NCI-H1930 (cell line): Measurements from ENCODE around the gene SDK1.
A peak's percentile ranks its signal among the peaks of the same experiment; 100 is the strongest.
"Not testable (repeated sequence)": the region's sequence is repeated elsewhere in the genome, so short reads cannot be mapped to it uniquely, and the experiment has no call there.

Experiments used
- DNase-seq, 2 experiments: peaks; one replicate each; lab custom pipeline; 2025; lab: John Stamatoyannopoulos, UW

The SDK1 gene

DNA sequence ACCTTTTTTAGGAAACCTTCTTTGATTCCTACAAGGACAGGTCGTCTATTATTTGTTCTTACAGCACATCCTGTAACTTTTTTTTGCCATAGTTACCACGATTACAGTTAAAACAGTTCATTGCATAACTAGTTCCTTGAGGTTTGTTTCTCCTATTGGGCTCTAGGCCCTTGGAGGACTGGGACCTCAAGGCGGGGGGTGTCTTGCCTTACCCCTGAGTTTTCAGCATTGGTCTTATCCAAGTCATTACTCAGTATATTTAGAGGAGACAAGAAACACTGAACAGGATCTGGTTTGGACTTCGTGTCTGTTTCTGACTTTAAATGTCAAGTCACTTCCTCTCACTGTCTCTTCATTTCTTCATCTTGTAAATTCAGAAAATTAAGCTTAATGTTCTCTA, 369.8 kb downstream of the SDK1 start:
- DNase-seq = no peak

DNA sequence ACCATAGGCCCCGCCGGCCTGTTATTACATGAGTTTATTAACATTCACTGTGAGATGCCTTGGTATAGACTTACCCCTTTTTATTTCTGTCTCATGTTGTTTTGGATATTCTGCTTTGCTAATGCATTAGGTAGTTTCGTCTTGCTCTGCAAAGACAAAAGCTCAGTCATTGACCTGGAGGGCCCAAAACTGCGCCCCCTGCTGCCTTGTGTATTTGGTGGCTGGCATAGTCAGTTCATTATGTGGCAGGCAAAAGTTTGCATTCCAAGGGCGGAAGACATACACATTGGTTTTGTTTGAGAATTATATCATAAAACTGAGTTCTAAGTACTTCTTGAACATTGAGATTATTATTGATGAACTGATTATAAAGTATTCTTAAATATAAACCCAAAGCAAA, 372.5 kb downstream of the SDK1 start:
- DNase-seq = peak in 1 of 2 experiments; percentile 3

DNA sequence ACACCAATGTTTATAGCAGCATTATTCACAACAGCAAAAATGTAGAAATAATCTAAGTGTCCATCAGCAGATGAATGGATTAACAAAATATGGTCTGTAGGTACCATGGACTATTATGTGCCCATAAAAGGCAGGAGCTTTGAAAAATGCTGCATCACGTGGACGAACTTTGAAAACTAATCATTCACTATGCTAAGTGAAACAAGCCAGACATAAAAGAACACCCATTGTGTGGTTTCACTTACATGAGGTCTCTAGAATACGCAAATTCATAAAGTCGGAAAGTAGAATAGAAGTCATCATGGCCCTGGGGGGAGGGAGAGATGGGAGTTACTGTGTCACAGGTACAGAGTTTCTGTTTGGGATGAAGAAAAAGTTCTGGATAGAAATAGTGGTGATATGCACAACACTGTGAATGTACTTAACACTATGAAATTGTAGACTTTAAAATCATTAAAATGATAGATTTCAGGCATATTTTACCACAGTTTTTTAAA, 377.3 kb downstream of the SDK1 start:
- DNase-seq = no peak

DNA sequence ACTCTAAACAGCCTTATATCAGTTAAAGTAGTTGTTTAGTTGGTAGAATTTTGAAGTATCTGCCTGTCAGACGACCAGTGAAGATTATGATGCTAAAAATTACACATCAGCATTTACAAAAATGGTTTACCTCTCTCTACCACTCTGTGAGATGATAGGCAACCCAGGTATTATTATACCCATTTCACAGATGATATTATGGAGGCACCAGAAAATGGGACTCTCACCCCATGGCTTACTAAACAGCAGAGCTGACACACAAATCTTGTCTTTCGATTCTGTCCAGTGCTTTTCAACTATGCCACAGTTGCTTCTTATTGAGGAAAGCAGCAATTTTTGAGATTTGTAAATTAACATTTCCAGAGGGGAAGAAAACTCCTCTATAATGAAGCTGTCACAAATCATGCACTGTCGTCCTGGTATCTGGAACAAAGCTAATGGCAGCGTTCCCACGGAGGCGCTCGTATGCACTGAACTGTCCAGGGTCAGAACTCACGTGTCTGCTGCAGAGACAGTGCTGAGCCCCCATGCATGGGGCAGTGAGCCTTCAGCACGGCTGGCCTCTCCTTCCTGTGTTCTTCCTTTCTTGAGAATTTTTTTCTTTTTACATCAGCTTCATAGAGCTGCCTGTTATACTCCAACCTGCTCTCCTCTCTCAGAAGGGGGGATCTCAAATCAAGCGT, 381.1 kb downstream of the SDK1 start:
- no peak for DNase-seq

DNA sequence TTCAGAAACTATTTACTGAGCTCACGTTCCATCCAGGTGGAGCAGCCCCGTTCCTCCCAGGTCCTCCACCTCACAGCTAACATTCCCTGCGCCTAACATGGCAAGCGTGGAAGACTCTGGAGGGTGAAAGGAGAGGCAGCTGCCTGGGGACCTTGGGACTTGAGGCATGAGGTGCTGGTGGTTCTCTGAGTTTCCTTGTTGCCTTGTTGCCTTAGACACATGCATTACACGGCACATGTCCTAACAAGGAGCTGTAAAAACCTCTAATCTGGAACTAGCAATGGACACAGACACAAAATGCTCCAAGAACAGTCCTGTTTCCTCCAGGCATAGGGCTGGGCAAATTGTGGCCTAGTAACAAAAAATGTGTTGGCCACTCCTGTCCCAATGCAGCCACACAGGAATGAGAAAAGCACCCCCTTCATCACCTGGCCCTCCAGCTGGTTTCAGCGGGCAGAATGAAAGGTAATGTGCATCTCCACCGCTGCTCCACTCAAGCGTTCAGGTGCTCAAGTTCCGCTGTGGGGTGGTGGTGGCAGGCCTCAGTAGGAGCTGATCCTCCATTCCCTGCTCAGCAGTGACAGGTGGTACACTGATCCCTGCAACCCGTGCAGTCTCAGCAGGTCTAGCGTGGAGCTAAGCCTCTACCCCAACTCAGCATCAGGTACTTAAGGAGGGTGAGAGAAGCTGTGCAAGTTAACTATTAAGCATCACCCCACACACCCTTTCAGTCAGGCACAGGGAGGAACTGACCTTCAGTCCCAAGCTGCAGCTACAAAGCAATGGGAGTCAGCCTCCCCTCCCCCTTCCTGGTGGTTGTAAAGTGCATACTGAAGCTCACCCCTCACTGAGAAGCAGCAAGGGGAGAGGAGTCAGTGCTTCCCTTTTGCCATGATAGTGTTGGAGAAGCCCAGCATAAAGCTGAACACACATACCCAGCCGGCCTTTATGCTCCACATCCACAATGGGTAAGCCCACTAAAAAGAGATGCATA, 382.8 kb downstream of the SDK1 start:
- no peak for DNase-seq

DNA sequence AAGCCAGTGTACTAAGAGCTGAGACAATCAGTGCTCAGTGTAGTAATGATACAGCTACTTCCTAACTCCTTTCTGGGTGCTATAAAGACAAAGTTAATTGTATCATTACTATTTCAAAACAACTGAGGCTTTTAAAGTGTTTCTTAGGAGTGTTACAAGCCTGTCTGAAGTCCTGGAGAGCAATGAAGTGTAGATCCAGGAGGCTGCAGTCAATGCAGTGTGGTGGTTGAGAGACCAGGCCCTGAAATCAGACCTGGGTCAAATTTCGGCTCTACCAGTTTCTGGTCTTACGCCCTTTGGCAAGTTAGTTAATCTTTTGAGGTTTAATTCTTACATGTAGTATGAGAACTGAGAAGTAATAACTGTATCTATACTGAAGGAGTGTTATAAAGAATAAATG, 387.0 kb downstream of the SDK1 start:
- no peak for DNase-seq

DNA sequence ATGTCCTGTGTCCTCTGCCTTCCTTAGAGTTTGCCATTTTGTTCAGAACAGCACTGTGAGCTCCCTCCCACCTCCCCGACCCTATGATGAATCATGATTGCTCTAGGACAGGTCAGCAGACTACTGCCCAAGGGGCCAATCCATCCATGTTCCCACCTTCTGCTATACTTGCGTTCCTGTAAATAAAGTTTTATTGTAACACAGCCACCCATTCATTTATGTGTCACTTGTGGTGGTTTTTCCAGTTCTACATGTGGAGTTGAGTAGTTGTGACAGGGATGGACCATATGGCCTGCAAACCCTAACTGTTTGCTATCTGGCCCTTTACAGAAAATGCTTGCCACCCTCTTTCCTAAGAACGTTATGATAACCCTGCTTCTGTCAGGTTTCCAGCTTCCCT, 387.8 kb downstream of the SDK1 start:
- DNase-seq = no peak

DNA sequence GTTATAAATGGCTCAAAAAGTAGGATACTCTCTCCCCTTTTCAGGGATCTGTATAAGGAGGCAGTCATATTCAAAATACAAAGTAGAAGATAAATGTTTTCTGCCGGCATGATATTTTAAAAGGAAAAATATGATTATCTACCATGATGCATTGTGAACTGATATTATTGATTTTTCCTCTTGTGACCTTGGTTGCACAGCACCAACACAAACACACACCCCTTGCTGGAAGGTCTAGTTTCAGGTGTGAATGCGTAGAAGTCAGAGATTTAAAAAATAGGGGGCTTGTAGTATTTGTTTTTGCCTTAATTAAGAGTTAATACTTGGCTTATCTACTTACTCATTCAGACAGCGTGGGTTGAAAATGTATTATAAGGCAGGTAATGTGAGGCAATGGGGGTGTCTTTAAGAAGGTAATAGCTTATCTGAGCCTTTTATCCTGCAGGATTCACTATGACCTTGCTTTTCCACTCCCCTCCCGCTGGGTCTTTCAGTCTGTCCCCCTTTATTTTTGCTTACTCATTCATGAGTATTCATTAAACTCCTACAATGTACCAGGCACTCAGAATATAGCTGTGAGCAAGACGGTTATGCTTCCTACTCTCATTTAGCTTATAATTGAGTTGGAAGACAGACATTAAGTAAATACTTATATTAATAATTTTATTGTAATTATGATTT, 390.6 kb downstream of the SDK1 start:
- no peak for DNase-seq

DNA sequence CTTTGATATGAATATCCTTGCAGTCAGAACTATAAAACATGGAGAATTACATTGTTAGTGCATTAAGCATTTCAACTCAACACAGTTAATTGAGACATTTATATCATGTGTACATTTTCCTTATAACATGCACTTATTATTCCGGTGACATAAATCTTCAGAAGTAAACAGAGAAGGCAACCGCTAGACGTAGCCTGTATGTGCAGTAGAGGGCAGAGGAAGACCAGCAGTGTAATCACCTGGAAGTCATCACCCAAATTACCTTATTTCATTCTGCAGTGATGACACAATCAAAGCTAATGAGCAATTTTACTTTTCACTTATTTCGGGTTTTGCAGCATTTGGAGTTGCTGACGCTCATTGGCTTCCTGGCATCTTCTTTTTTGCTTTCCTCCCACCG, 394.6 kb downstream of the SDK1 start:
- DNase-seq = no peak

DNA sequence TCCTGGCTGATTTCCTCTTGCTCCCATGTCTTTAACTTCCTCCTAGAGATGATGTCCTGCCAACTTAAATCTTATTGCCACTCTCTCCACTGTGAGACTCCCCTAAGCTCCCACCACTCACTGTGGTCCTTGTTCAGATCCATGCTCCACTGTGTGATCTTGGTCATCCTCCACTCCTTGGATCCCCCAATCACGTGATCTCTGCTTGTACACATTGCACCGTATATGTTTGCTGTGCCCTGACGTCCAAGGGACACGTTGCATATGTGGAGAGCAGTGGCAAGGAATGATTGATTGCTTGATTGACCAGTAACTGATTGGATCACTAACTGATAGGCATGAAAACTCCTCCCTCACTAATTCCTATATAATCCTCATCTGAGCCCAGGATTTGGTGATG, 395.1 kb downstream of the SDK1 start:
- DNase-seq = no peak

DNA sequence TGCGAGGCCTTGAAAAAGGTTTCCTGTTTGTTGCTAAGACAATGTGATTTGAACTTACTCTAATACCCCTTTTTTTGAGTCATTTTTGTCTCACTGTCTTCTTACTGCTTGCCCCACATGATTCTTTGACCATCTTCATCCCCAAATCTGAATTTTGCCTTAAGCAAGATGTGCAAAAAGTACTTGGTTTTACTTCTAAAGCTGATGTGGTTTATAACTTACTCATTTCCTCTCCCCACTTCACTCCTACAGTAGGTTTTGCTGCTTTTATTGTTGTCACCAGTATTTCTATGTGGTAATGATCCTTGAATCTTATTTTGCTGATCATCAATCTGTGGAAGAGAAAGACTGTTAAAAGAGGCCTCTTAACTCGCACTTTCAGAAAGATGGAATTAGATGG, 396.4 kb downstream of the SDK1 start:
- DNase-seq = no peak

DNA sequence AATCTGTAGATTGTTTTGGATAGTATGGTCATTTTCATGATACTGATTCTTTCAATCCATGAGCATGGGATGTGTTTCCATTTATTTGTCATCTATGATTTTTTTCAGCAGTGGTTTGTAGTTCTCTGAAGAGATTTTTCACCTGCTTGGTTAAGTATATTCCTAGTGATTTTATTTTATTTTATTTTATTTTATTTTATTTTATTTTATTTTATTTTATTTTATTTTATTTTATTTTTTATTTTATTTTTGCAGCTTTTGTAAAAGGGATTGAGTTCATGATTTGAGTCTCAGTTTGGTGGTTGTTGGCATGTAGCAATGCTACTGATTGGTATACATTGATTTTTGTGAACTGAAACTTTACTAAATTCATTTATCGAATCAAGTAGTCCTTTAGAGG, 404.2 kb downstream of the SDK1 start:
- no peak for DNase-seq

DNA sequence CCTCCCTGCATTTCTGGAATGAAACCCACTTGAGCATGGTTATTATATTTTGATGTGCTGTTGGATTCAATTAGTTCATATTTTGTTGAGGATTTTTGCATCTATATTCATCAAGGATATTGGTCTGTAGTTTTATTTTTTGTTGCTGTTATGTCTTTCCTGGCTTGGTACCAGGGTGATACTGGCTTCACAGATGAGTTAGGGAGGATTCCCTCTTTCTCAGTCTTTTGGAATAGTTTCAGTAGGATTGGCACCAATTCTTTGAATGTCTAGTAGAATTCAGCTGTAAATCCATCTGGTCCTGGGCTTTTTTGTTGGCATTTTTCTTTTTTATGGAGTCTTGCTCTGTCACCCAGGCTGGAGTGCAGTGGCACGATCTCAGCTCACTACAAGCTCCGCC, 405.0 kb downstream of the SDK1 start:
- not testable (repeated sequence) for DNase-seq

DNA sequence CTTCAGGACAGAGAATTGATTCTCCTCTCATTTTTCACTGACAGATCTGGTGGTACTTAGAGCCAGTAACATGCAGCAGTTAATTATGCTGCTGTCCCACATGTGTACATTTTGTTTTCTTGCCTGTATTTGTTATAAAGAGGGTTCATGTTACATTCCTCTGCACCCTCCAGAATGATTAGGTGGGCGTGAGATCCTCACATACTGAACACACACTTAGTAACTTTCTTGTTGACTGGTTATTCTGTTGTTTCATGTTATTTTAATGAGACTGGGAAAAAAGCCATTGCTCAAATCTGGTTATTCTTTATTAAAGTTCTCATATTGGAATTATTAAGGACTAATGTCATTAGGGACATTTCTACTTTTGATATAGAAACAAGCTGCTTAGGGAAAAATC, 409.1 kb downstream of the SDK1 start:
- DNase-seq = no peak

DNA sequence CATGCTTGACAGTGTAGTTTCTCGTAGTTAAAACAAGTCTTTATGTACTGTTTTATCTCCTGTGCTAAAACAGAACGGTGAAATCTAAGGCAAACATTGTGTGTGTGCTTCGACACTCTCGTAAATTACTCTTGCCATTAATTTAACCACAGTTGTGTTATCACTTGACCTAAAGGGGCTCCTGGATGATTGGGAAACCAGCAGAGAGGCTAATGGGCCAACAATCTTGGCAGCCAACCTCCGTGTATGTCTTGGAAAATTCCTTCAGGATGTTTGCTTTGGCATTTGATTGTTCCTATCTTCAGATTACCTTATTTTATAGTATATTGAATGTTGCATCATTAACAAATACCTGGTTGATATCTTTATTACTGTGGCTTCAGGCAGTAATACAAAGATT, 409.5 kb downstream of the SDK1 start:
- no peak for DNase-seq

DNA sequence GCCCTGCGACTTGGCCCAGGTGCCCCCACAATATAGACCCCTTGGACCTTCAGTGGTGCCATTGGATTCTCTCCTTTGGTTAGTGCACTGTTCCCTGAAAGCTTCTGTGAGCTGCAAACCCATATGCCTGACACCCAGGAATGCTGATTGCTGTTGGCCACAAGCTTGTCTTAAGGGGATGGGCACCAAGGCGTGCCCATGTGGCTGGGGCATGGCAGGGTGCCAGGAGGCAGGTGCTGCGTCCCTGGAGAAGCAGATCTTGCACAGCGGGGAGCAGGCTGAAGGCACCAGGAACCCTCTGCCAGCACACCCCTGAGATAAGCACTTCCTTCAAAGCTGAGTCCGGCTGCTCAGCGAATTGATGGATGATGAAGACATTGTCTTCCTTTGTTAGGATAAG, 411.8 kb downstream of the SDK1 start:
- DNase-seq = no peak

DNA sequence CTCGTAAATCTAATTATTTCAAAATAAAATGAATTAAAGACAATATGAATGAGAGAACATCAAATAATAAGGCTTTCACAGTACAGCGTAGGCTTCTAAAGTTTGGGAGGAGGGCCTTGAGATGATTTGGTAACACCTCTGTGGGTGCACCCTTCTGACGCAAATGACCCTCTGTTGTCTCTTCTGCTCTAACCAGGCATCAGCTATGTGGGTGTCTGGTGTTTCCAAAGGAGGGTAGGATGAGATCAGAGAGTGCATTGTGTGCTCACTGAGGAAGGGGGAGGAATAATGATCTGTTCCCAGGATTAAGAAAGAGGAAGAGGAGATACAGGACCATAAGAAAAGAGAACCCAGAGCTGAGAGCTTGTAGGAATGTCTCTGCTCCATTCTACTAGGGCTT, 420.4 kb downstream of the SDK1 start:
- DNase-seq = no peak

DNA sequence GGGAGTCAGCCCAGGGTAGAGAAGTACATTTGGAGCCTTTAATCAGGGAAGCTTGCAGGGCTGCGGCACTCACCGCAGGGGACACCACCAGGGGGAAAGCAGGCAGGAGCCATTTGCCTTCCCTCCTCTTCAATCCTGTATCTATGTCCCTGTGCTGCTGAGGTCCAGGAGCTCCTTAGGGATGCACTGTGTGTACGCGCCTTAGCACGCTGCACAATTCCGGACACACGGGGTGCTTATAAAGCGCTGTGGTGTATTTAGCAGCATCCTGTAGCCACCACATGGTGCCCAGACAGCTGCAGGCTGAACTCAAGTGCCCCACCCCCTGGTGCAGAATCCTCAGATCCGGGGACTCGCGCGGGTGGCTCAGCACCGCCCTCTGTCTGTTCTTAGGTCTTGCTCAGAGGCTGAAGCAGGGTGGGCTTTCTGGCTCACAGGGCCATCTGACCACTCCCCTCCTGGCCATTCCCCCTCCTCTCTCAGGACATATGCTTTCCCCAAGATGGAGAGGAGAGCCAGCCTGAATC, 421.4 kb downstream of the SDK1 start:
- no peak for DNase-seq

DNA sequence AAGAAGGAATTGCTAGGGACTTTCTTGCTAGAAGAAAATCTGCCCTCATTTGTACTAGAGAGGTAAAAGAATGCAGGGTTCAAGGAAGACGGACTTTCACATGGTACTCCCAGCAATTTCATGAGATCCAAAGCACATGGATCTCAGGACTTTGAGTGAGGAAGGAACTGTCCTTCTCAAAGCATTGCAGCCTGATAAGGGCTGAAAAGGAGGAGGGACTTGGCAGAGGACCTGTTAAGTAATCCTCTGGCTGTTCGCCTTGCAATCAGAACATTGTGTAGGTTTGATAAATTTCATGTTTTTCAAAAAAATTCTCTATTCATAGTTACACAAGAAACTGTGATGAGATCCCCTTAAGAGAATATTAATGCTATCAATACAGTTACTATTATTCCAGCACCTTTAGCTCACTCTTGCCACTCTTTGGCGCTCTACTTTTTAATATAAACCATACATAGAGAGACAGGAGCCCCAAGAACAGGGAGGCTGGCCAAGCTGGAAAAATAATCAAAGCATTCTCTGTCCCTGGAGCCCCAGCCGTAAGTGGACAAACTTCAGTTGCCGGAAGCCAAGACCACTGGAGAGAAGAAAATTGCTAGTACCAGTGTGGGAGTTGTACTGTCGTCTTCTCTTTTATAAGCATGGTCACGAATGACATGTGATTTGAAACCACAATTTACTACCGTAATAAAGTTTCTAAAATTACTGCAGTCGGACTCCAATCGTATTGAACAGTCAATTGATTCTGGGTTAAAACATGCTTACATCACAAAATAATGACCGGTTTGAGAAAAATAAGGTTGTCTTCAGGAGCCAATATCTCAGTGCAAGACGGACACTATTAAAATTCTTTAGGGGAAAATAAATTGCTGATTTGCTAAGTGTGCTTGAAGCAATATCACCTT, 424.4 kb downstream of the SDK1 start:
- DNase-seq = no peak

DNA sequence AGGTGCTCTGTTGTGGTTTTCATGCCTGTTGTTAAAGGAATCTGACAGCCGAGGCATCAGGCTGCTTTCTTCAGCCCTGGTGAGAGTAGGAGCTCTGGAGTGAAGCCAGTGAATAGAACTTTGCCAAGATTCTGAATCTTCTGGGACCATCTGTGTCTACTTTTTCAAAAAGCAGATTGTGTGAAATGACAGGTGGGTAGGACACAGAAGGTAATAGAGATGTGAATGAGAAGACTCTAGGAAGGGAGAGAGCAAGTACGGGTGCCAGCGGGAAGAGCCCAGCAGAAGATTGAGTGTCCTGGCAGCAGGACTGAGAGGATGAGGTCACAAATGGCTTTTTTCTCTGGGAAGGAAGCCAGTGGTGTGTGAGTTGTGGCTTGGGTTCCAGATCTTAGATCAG, 429.2 kb downstream of the SDK1 start:
- DNase-seq = no peak

DNA sequence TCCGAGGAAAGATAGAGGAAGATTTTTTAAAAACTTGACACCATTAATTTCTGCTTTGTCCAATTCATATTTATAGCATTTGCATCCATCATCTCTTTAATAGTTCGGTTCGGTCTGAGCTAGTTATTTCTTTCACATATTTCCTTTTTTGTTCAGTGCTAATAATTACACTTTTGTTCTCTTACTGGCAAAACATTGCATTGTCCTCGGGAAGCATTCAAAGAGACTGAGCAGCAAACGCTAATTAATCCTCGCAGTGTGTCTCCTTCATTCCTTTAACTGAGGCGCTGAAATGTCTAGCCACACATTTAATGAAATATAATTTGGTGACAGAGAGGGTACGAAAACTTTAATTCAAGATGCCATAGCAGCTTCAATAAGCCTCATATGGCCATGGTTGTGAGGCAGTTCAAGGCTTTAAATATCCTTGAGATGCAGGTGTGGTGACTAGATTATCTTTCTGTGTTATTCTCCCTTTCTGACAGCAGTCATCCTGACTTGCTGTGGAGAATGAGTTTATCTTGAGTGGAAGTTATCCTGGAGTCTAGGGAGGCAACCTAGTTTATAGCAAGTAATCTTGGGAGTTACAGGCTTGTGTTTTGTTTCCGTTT, 431.4 kb downstream of the SDK1 start:
- DNase-seq = no peak
